ENCODE results near the gene XXYLT1. TPM values are rescaled to one million over a fixed set of nuclear protein-coding genes. Genes with fewer than 3 reads are reported as not detected.

Gene XXYLT1
- polyA plus RNA-seq, 1 donor (not counting 4 experiments of a cell fraction or from before 2014, with no cell fraction given), result 11.1 TPM

DNA sequence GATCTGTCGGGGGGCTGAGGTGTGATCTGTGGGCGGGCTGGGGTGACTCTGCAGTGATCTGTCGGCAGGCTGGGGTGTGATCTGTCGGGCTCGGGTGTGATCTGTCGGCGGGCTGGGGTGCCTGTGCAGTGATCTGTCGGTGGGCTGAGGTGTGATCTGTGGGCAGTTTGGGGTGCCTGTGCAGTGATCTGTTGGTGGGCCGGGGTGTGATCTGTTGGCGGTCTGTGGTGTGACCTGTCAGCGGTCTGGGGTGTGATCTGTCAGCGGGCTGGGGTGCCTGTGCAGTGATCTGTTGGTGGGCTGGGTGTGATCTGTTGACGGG is 205.1 kb downstream of the XXYLT1 start:
- H3K4me1 ChIP-seq (ENCODE audit: control insufficient read depth, extremely low read depth, insufficient read depth, low read length), result no peaks in the 10 kb centered on the region
- peaks cover 0 to 3% of the 10 kb centered on the region in 2 experiments for H3K36me3 ChIP-seq (ENCODE audit: control insufficient read depth in 2 of 2, extremely low read depth in 1 of 2, insufficient read depth in 2 of 2, low read length in 2 of 2)
- DNase-seq (ENCODE audit: low read depth, low spot score), result no peak
- dilution Hi-C loops (cut with MboI; ENCODE audit: extremely low pct_ligation_motif_present, low sequenced_read_pairs), result no loop called here
- TF ChIP-seq EZH2 (IDR thresholded peaks at IDR 0.05; ENCODE audit: low read length), result no peak
- H3K9me1 ChIP-seq (ENCODE audit: control insufficient read depth, extremely low read depth, insufficient read depth, low read length), result no peaks in the 10 kb centered on the region
- no peaks in the 10 kb centered on the region for H3K9me3 ChIP-seq (ENCODE audit: control insufficient read depth, low read depth, low read length)
- H2AFZ ChIP-seq (ENCODE audit: control insufficient read depth, low read length), result no peak overlapping the region
- H3K27ac ChIP-seq (ENCODE audit: control insufficient read depth, insufficient read depth, low read length), result no peak overlapping the region
- no peaks in the 10 kb centered on the region for H3K79me2 ChIP-seq (ENCODE audit: control insufficient read depth, insufficient read depth, low read length)
- H4K20me1 ChIP-seq (ENCODE audit: control insufficient read depth, extremely low read depth, insufficient read depth, low read length), result no peaks in the 10 kb centered on the region
- H3K9ac ChIP-seq (ENCODE audit: control insufficient read depth, extremely low read depth, insufficient read depth, low read length), result no peak overlapping the region
- no peak overlapping the region for H3K4me3 ChIP-seq (ENCODE audit: control insufficient read depth in 2 of 3, extremely low read depth in 1 of 3, insufficient read depth in 2 of 3, low read depth in 1 of 3, low read length in 3 of 3)
- FAIRE-seq, result no peak
- no peak overlapping the region for H3K4me2 ChIP-seq (ENCODE audit: control insufficient read depth, extremely low read depth, insufficient read depth, low read depth, low read length)
- no peaks in the 10 kb centered on the region for H3K27me3 ChIP-seq (ENCODE audit: control insufficient read depth, extremely low read depth, insufficient read depth, low read length)

DNA sequence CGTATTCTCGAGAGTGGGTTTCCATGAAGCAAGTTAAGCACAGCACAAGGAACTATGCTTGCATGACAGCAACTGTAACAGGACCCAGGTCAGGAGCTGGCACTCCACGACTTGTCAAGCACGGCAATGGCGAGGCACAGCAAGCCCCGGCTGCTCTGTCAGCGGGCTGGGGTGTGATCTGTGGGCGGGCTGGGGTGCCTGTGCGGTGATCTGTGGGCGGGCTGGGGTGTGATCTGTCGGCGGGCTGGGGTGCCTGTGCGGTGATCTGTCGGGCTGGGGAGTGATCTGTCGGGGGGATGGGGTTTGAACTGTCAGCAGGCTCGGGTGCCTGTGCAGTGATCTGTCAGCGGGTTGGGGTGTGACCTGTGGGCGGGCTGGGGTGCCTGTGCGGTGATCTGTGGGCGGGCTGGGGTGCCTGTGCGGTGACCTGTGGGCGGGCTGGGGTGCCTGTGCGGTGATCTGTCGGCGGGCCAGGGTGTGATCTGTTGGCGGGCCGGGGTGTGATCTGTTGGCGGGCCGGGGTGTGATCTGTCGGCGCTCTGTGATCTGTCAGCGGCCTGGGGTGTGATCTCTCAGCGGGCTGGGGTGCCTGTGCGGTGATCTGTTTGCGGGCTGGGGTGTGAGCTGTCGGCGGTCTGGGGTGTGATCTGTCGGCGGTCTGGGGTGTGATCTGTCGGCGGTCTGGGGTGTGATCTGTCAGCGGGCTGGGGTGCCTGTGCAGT is 205.7 kb downstream of the XXYLT1 start:
- Histone ChIP-seq H4K20me1 (ENCODE audit: control insufficient read depth, extremely low read depth, insufficient read depth, low read length) (no peaks in the 10 kb centered on the region), H3K9me1 (ENCODE audit: control insufficient read depth, extremely low read depth, insufficient read depth, low read length) (no peaks in the 10 kb centered on the region), H3K9ac (ENCODE audit: control insufficient read depth, extremely low read depth, insufficient read depth, low read length) (no peak overlapping the region), H3K4me2 (ENCODE audit: control insufficient read depth, extremely low read depth, insufficient read depth, low read depth, low read length) (no peak overlapping the region), H3K36me3 (ENCODE audit: control insufficient read depth in 2 of 2, extremely low read depth in 1 of 2, insufficient read depth in 2 of 2, low read length in 2 of 2) (peaks cover 0 to 3% of the 10 kb centered on the region in 2 experiments), H3K27me3 (ENCODE audit: control insufficient read depth, extremely low read depth, insufficient read depth, low read length) (no peaks in the 10 kb centered on the region), H3K27ac (ENCODE audit: control insufficient read depth, insufficient read depth, low read length) (no peak overlapping the region), H3K79me2 (ENCODE audit: control insufficient read depth, insufficient read depth, low read length) (no peaks in the 10 kb centered on the region), H2AFZ (ENCODE audit: control insufficient read depth, low read length) (no peak overlapping the region), H3K9me3 (ENCODE audit: control insufficient read depth, low read depth, low read length) (no peaks in the 10 kb centered on the region), H3K4me3 (ENCODE audit: control insufficient read depth in 2 of 3, extremely low read depth in 1 of 3, insufficient read depth in 2 of 3, low read depth in 1 of 3, low read length in 3 of 3) (no peak overlapping the region), H3K4me1 (ENCODE audit: control insufficient read depth, extremely low read depth, insufficient read depth, low read length) (no peaks in the 10 kb centered on the region)
- TF ChIP-seq, protein P1, sequence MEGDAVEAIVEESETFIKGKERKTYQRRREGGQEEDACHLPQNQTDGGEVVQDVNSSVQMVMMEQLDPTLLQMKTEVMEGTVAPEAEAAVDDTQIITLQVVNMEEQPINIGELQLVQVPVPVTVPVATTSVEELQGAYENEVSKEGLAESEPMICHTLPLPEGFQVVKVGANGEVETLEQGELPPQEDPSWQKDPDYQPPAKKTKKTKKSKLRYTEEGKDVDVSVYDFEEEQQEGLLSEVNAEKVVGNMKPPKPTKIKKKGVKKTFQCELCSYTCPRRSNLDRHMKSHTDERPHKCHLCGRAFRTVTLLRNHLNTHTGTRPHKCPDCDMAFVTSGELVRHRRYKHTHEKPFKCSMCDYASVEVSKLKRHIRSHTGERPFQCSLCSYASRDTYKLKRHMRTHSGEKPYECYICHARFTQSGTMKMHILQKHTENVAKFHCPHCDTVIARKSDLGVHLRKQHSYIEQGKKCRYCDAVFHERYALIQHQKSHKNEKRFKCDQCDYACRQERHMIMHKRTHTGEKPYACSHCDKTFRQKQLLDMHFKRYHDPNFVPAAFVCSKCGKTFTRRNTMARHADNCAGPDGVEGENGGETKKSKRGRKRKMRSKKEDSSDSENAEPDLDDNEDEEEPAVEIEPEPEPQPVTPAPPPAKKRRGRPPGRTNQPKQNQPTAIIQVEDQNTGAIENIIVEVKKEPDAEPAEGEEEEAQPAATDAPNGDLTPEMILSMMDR (optimal IDR thresholded peaks at IDR 0.05 in 1 of 3, IDR thresholded peaks at IDR 0.05 in 1 of 3, conservative IDR thresholded peaks at IDR 0.05 in 1 of 3; ENCODE audit: extremely low read depth in 1 of 3, insufficient read depth in 2 of 3, low read length in 3 of 3), result no peak
- TF ChIP-seq EZH2 (IDR thresholded peaks at IDR 0.05; ENCODE audit: low read length), result no peak
- DNase-seq (ENCODE audit: low read depth, low spot score), result no peak
- no peak for FAIRE-seq
- dilution Hi-C loops (cut with MboI; ENCODE audit: extremely low pct_ligation_motif_present, low sequenced_read_pairs), result no loop called here
